OCI-LY1 (cell line): ENCODE results near the gene CNN3.

Experiments used
- CTCF ChIP-seq: fragments of 200-600 bp; sonication (generic), shearing (Covaris generic); IDR thresholded peaks from 2 replicates; pipeline ENCODE4 v1.5.1; 2017; ENCODE audit warnings: mild to moderate bottlenecking, antibody characterized with exemption, low read length, moderate library complexity, mixed read lengths
- EZH2 ChIP-seq: fragments of 200-600 bp; sonication (generic), shearing (Covaris generic); IDR thresholded peaks from 2 replicates; pipeline ENCODE4 v1.8.0; 2017; ENCODE audit warnings: borderline replicate concordance, mixed run types, mild to moderate bottlenecking, antibody characterized with exemption, low read length, moderate library complexity, mixed read lengths

- no peak for TF ChIP-seq CTCF
- TF ChIP-seq EZH2: no peak
Measured at GRCh38 chr1:94858276-94858675, 68.6 kb downstream of the CNN3 start.
